Endothelial cell of umbilical vein (primary cell): ENCODE data around the gene BRF1. TPM values are rescaled to one million over a fixed set of nuclear protein-coding genes. Genes with fewer than 3 reads are reported as not detected.

ENCODE experiments used
- BruUV-seq: library from RNA; stranded (reverse); fragments of 400-500 nt; replicated peaks from 2 replicates; lab custom pipeline; 2021; lab: Mats Ljungman, UMichigan
- CTCF ChIA-PET: fragments of 300-600, 350-600 bp; sonication (Branson Sonifier 250); formaldehyde crosslinking; loops from one replicate; lab custom pipeline; 2021; ENCODE audit warnings: antibody characterized with exemption, inconsistent platforms; lab: Charles Lee
- POLR2A ChIA-PET: fragments of 300-600, 350-600 bp; sonication (Branson Sonifier 250); formaldehyde crosslinking; loops from one replicate; lab custom pipeline; 2021; ENCODE audit warnings: antibody characterized with exemption, inconsistent platforms; lab: Charles Lee
- DNase-seq: peaks from one replicate; pipeline ENCODE4 v3.0.0-alpha.2; 2011; ENCODE audit warnings: low read depth, low spot score
- FAIRE-seq: peaks from 2 replicates; lab custom pipeline; 2011; peaks lifted over from hg19 to GRCh38; lab: Jason Lieb, UNC
- H2AFZ ChIP-seq: 2 replicates; pipeline ENCODE4 v1.6.0; 2012; ENCODE audit warnings: low read depth, low read length, control low read depth, inconsistent platforms
- H3K27ac ChIP-seq: 2 replicates; pipeline ENCODE4 v1.5.1; 2011; ENCODE audit warnings: low read depth, mild to moderate bottlenecking, control low read depth, low read length, moderate library complexity; ENCODE audit not compliant: insufficient read depth
- H3K27me3 ChIP-seq, 2 experiments: 2 replicates each; pipeline versions ENCODE4 v1.6.0 to v1.6.1; 2011; ENCODE audit warnings: low read length in 2 of 2, mixed read lengths in 1 of 2; ENCODE audit not compliant: control insufficient read depth in 2 of 2, insufficient read depth in 2 of 2
- H3K36me3 ChIP-seq, 2 experiments: 2 replicates in 1 of 2; 3 replicates in 1 of 2; pipeline ENCODE4 v1.5.1; 2011; ENCODE audit warnings: low read length in 2 of 2, mild to moderate bottlenecking in 1 of 2, moderate library complexity in 1 of 2; ENCODE audit not compliant: control insufficient read depth in 2 of 2, insufficient read depth in 2 of 2; ENCODE audit errors: extremely low read depth in 1 of 2
- H3K4me1 ChIP-seq: 3 replicates; pipeline ENCODE4 v1.5.1; 2011; ENCODE audit warnings: mild to moderate bottlenecking, low read length; ENCODE audit not compliant: control insufficient read depth, insufficient read depth; ENCODE audit errors: extremely low read depth
- H3K4me2 ChIP-seq: 2 replicates; pipeline ENCODE4 v1.6.1; 2011; ENCODE audit warnings: low read length, control low read depth, mixed read lengths; ENCODE audit not compliant: insufficient read depth
- H3K4me3 ChIP-seq, 3 experiments: fragments of 200-600 bp in 1 of 3; sonication (generic), shearing (Covaris generic) in 1 of 3; replicated peaks in 1 of 3; 2 replicates each; pipeline ENCODE4 v1.5.1; 2011 to 2016; ENCODE audit warnings: control low read depth in 3 of 3, low read length in 3 of 3, mild to moderate bottlenecking in 2 of 3, inconsistent platforms in 1 of 3, low read depth in 1 of 3, moderate library complexity in 1 of 3; ENCODE audit not compliant: insufficient read depth in 1 of 3
- H3K79me2 ChIP-seq: 2 replicates; pipeline ENCODE4 v1.6.0; 2012; ENCODE audit warnings: low read length, inconsistent platforms; ENCODE audit not compliant: control insufficient read depth, insufficient read depth
- H3K9ac ChIP-seq: replicated peaks from 2 replicates; pipeline ENCODE3; 2011; ENCODE audit warnings: low read length, control low read depth; ENCODE audit not compliant: insufficient read depth; ENCODE audit errors: extremely low read depth
- H3K9me1 ChIP-seq: replicated peaks from 3 replicates; pipeline ENCODE4 v1.6.0; 2011; ENCODE audit warnings: mild to moderate bottlenecking, low read length; ENCODE audit not compliant: control insufficient read depth, insufficient read depth; ENCODE audit errors: extremely low read depth
- H3K9me3 ChIP-seq: replicated peaks from 2 replicates; pipeline ENCODE4 v1.5.1; 2012; ENCODE audit warnings: low read length, inconsistent platforms; ENCODE audit not compliant: control insufficient read depth, insufficient read depth
- H4K20me1 ChIP-seq: replicated peaks from 2 replicates; pipeline ENCODE3; 2011; ENCODE audit warnings: mild to moderate bottlenecking, low read length; ENCODE audit not compliant: control insufficient read depth, insufficient read depth; ENCODE audit errors: extremely low read depth
- EZH2 ChIP-seq: IDR thresholded peaks from 2 replicates; pipeline ENCODE4 v1.6.1; 2012; ENCODE audit warnings: borderline replicate concordance, low read depth, mild to moderate bottlenecking, moderate library complexity, low read length, inconsistent platforms; ENCODE audit not compliant: severe bottlenecking
- FOS ChIP-seq: IDR thresholded peaks from 2 replicates; pipeline ENCODE4 v1.6.1; 2011; ENCODE audit warnings: mild to moderate bottlenecking, low read length, moderate library complexity, borderline replicate concordance; ENCODE audit not compliant: insufficient read depth
- GATA2 ChIP-seq: IDR thresholded peaks from 2 replicates; pipeline ENCODE4 v1.7.0; 2011; ENCODE audit warnings: low read depth, mild to moderate bottlenecking, moderate library complexity, mixed read lengths, low read length; ENCODE audit not compliant: insufficient read length, insufficient read depth
- JUN ChIP-seq: IDR thresholded peaks from 2 replicates; pipeline ENCODE4 v1.6.1; 2011; ENCODE audit warnings: borderline replicate concordance, low read depth; ENCODE audit not compliant: insufficient read length, insufficient read depth
- MYC ChIP-seq: IDR thresholded peaks from one replicate; pipeline ENCODE4 v1.6.1; 2011; ENCODE audit warnings: mild to moderate bottlenecking, low read depth, low read length
- POLR2A ChIP-seq: IDR thresholded peaks from 2 replicates; pipeline ENCODE4 v1.6.1; 2012; ENCODE audit warnings: low read depth, mild to moderate bottlenecking, control low read depth, low read length
- POLR2AphosphoS5 ChIP-seq: IDR thresholded peaks from 2 replicates; pipeline ENCODE4 v1.6.1; 2012; ENCODE audit warnings: low read depth, mild to moderate bottlenecking, control low read depth, low read length, moderate library complexity; ENCODE audit not compliant: insufficient read depth
- dilution Hi-C: fragments of 300-500 bp; cut with MboI; formaldehyde crosslinking; loops from one replicate; pipeline ENCODE4 v1.15.0; 2019; ENCODE audit warnings: low sequenced_read_pairs; ENCODE audit not compliant: extremely low pct_ligation_motif_present
- intact Hi-C: fragments of 100-400 bp; cut with micrococcal nuclease; formaldehyde crosslinking; loops from one replicate; pipeline ENCODE4 v1.10.0; 2022
- polyA plus RNA-seq, 4 experiments: library from polyadenylated mRNA; depleted of rRNA in 3 of 4; stranded (reverse) in 3 of 4; unstranded in 1 of 4; fragments of >200 nt; gene quantifications; 2 replicates each; pipeline versions ENCODE4 v1.2.1 to v1.2.3, GENCODE V29; 2011 to 2012; ENCODE audit warnings: missing spikeins in 1 of 4
- total RNA-seq: library from RNA; stranded (reverse); gene quantifications from 2 replicates; pipeline ENCODE4 v1.2.3, GENCODE V29; 2021
- TF ChIP-seq, protein P1 (sequence below): IDR thresholded peaks from 2 replicates; pipeline ENCODE4 v1.6.1; 2011; ENCODE audit not compliant: insufficient read depth, insufficient read length
- TF ChIP-seq, protein P2 (sequence below), 2 donors: IDR thresholded peaks; 1 replicate in 1 of 2; 2 replicates in 1 of 2; pipeline ENCODE4 v1.5.1; 2011; ENCODE audit warnings: low read length in 2 of 2, mild to moderate bottlenecking in 2 of 2, moderate library complexity in 2 of 2, control low read depth in 1 of 2, inconsistent platforms in 1 of 2, low read depth in 1 of 2; ENCODE audit not compliant: insufficient read depth in 1 of 2; ENCODE audit errors: extremely low read depth in 1 of 2

The BRF1 gene
- total and polyA plus RNA-seq, 2 donors (not counting 3 experiments of a cell fraction or from before 2014, with no cell fraction given): 19.0 to 47.2 TPM

GRCh38 chr14:105340821-105341733, 40.3 kb upstream of the BRF1 start:
- BruUV-seq: no TSS peak
- H3K4me2 ChIP-seq: no peak overlapping the region
- ChIA-PET POLR2A (no interaction called here), CTCF (interaction anchor here (1.0 to 3.3 kb wide), 2 partner anchors 11 to 12 kb away, joined by 3 to 19 read pairs; no protein-coding TSS in a partner anchor)
- H3K27me3 ChIP-seq: no peaks in the 10 kb centered on the region
- TF ChIP-seq GATA2: no peak
- TF ChIP-seq JUN: no peak
- TF ChIP-seq, protein P1, sequence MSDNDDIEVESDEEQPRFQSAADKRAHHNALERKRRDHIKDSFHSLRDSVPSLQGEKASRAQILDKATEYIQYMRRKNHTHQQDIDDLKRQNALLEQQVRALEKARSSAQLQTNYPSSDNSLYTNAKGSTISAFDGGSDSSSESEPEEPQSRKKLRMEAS: no peak
- TF ChIP-seq FOS: no peak
- no peak for TF ChIP-seq POLR2AphosphoS5
- no peak for TF ChIP-seq EZH2
- TF ChIP-seq MYC: no peak
- no peak for TF ChIP-seq POLR2A
- TF ChIP-seq, protein P2, sequence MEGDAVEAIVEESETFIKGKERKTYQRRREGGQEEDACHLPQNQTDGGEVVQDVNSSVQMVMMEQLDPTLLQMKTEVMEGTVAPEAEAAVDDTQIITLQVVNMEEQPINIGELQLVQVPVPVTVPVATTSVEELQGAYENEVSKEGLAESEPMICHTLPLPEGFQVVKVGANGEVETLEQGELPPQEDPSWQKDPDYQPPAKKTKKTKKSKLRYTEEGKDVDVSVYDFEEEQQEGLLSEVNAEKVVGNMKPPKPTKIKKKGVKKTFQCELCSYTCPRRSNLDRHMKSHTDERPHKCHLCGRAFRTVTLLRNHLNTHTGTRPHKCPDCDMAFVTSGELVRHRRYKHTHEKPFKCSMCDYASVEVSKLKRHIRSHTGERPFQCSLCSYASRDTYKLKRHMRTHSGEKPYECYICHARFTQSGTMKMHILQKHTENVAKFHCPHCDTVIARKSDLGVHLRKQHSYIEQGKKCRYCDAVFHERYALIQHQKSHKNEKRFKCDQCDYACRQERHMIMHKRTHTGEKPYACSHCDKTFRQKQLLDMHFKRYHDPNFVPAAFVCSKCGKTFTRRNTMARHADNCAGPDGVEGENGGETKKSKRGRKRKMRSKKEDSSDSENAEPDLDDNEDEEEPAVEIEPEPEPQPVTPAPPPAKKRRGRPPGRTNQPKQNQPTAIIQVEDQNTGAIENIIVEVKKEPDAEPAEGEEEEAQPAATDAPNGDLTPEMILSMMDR (IDR thresholded peaks at IDR 0.05; ENCODE audit: extremely low read depth in 1 of 2, insufficient read depth in 1 of 2, low read depth in 1 of 2, low read length in 2 of 2): no peak
- H3K9me3 ChIP-seq: no peaks in the 10 kb centered on the region
- H3K9me1 ChIP-seq: no peaks in the 10 kb centered on the region
- FAIRE-seq (no peak), DNase-seq (peak; percentile 41)
- H4K20me1 ChIP-seq: no peaks in the 10 kb centered on the region
- no peak overlapping the region for H3K9ac ChIP-seq
- H3K4me1 ChIP-seq: peaks cover 12% of the 10 kb centered on the region
- H3K27ac ChIP-seq: no peak overlapping the region
- intact Hi-C loops (no loop called here), dilution Hi-C loops (no loop called here)
- H2AFZ ChIP-seq: no peak overlapping the region
- H3K79me2 ChIP-seq: peaks cover 5% of the 10 kb centered on the region
- H3K36me3 ChIP-seq: no peaks in the 10 kb centered on the region
- H3K4me3 ChIP-seq: no peak overlapping the region
